Head of caudate nucleus (tissue), 42 donors: ENCODE results near the gene IL10RA.
"Not testable (repeated sequence)": the region's sequence is repeated elsewhere in the genome, so short reads cannot be mapped to it uniquely, and the experiment has no call there.

Experiments
- DNase-seq, 42 donors: peaks; one replicate each; pipeline versions ENCODE4 v3.0.0 to v3.0.0-alpha.2; 2020 to 2021; ENCODE audit warnings: mixed read lengths in 7 of 42
- intact Hi-C: fragments of 100-400 bp; cut with DNase I; formaldehyde crosslinking; loops from one replicate; pipeline ENCODE4 v1.15.0; 2022

IL10RA gene

GRCh38 chr11:117959438-117960149 is 26.6 kb upstream of the IL10RA start:
- DNase-seq, result peak in 2 of 42 donors; percentile 2 to 13
- intact Hi-C loops, result no loop called here

GRCh38 chr11:117960406-117960805 is 25.8 kb upstream of the IL10RA start:
- intact Hi-C loops, result no loop called here

GRCh38 chr11:117961896-117962295 is 24.3 kb upstream of the IL10RA start:
- intact Hi-C loops, result no loop called here
- peak in 1 of 42 donors; percentile 36 for DNase-seq

More at GRCh38 chr11:117960406-117960805, 25.8 kb upstream of the IL10RA start:
- no peak for DNase-seq

GRCh38 chr11:117962826-117963225 is 23.4 kb upstream of the IL10RA start:
- DNase-seq, result no peak
- intact Hi-C loops, result no loop called here

GRCh38 chr11:117966908-117967307 is 19.3 kb upstream of the IL10RA start:
- peak in 5 of 42 donors; percentile 22 to 54 (median 28) for DNase-seq

GRCh38 chr11:117969160-117969991 is 16.8 kb upstream of the IL10RA start:
- intact Hi-C loops, result no loop called here
- no peak for DNase-seq

More at GRCh38 chr11:117966908-117967307, 19.3 kb upstream of the IL10RA start:
- intact Hi-C loops, result no loop called here

GRCh38 chr11:117970400-117971024 is 15.7 kb upstream of the IL10RA start:
- intact Hi-C loops, result no loop called here
- DNase-seq, result peak in 2 of 42 donors; percentile 16 to 41

GRCh38 chr11:117972044-117972443 is 14.2 kb upstream of the IL10RA start:
- peak in 1 of 42 donors; percentile 35 for DNase-seq
- intact Hi-C loops, result no loop called here

GRCh38 chr11:117972629-117973502 is 13.3 kb upstream of the IL10RA start:
- peak in 1 of 42 donors; percentile 29 for DNase-seq
- intact Hi-C loops, result no loop called here

GRCh38 chr11:117973503-117973860 is 12.7 kb upstream of the IL10RA start:
- DNase-seq, result peak in 1 of 42 donors; percentile 18
- intact Hi-C loops, result no loop called here

GRCh38 chr11:117976445-117976844 is 9.7 kb upstream of the IL10RA start:
- intact Hi-C loops, result no loop called here
- no peak for DNase-seq

- intact Hi-C loops, result no loop called here
- DNase-seq, result peak in 1 of 42 donors; percentile 40
Measured at GRCh38 chr11:117977029-117977428, 9.2 kb upstream of the IL10RA start.

GRCh38 chr11:117977612-117978264 is 8.5 kb upstream of the IL10RA start:
- intact Hi-C loops, result not testable (repeated sequence)
- peak in 1 of 42 donors; percentile 10 for DNase-seq

GRCh38 chr11:117978291-117978910 is 7.8 kb upstream of the IL10RA start:
- intact Hi-C loops, DNase-seq: not testable (repeated sequence)

GRCh38 chr11:117978991-117979390 is 7.2 kb upstream of the IL10RA start:
- intact Hi-C loops, result no loop called here
- no peak for DNase-seq

- intact Hi-C loops, result no loop called here
- DNase-seq, result peak in 6 of 42 donors; percentile 21 to 50 (median 34)
Measured at GRCh38 chr11:117979481-117980211, 6.5 kb upstream of the IL10RA start.

GRCh38 chr11:117980280-117980679 is 5.9 kb upstream of the IL10RA start:
- intact Hi-C loops, result no loop called here
- DNase-seq, result no peak
